HG03520 (cell line): ENCODE results near the gene SNX2.
"Not testable (repeated sequence)": the region's sequence is repeated elsewhere in the genome, so short reads cannot be mapped to it uniquely, and the experiment has no call there.

ENCODE experiments used
- ATAC-seq: cut with Tn5 transposase; IDR thresholded peaks from one replicate; pipeline ENCODE4 v1.9.1; 2021; ENCODE audit warnings: mild to moderate bottlenecking, moderate library complexity; ENCODE audit not compliant: unreplicated experiment

The SNX2 gene, protein sequence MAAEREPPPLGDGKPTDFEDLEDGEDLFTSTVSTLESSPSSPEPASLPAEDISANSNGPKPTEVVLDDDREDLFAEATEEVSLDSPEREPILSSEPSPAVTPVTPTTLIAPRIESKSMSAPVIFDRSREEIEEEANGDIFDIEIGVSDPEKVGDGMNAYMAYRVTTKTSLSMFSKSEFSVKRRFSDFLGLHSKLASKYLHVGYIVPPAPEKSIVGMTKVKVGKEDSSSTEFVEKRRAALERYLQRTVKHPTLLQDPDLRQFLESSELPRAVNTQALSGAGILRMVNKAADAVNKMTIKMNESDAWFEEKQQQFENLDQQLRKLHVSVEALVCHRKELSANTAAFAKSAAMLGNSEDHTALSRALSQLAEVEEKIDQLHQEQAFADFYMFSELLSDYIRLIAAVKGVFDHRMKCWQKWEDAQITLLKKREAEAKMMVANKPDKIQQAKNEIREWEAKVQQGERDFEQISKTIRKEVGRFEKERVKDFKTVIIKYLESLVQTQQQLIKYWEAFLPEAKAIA

DNA sequence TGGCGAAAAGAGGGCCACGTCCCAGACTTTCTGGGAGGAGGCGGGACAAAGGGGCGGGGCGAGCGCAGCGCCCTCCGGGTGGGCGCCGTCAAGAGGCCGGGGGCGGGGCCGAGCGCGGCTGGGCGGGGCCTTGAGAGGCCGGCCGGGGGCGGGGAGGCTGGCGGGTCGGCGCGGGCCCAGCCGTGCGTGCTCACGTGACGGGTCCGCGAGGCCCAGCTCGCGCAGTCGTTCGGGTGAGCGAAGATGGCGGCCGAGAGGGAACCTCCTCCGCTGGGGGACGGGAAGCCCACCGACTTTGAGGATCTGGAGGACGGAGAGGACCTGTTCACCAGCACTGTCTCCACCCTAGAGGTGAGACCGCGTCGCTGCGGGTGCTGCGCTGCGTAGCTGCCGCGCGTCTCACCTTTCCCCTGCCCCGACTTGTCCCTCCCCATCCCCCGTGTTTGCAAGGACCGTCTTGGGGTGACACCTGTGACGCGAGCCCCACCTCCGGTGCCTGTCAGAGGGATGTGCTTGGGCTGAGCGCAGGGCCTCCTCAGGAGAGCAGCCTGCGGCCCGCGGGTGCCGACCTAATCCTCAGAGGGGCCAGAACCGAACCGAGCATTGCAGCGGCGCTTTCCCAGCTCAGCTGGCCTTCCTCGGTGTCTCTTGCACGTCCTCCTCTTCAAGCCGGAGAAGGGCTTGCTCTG lies at the start of gene SNX2:
TSS of gene SNX2 (plus strand) at position 220 of the 689 bp plus-strand sequence. CDS start at position 244, 24 bp downstream.
- peak; percentile 86 for ATAC-seq

DNA sequence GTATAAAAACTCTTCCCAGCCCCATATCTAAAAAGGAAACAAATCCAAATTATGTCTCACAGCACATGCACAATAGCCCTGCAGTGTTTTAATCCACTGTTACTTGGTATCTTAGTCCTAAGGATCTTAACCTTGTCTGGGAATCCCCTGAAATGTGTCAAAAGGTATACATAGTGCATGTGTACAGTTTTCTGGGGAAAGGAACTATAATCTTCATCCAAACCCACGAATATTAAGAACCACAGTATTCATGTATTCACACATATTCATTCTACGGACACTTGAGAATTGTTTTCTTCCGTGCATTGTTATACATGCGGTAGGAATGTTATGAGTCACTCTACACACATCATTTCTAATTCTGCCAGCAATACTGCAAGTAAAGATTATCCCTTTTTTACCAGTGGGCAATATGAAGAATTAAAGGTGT lies 47.8 kb upstream of the SNX2 start:
- ATAC-seq, result peak; percentile 36

DNA sequence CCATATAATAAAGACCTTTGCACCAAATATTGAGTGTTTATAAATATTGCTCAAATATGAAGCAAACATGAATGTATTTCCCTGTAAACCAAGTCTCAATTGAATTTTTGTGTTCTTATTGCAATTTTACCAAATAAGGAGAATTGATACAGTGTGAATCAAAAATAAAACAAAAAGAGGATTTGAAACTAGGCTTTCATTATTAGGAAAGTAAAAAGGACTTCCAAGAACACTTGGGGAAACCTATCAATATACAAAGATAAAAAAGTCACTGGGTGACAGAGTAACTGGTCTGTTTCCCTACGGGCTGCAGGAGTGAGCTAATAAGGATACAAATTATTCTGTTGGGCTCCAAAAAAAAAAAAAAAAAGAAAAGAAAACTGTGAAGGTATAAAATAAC lies 44.8 kb upstream of the SNX2 start:
- ATAC-seq, result no peak

DNA sequence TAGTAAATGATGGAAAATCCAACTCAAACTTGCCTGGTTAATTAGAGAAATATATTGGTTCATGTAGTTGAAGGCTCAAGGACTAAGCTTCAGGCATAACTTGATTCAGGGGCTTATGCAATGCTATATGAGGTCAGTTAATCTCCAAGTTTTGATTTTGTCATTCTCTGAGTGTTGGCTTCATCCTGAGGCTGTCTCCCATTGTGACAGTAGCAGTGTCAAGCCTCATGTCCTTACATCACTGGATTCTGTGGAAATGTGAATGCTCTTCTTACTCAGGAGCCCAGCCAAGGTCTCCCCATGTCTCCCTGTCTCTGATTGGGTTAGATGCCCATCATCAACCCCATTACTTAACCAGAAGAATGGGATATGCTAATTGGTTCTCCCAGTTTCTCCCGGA lies 44.4 kb upstream of the SNX2 start:
- ATAC-seq, result no peak

DNA sequence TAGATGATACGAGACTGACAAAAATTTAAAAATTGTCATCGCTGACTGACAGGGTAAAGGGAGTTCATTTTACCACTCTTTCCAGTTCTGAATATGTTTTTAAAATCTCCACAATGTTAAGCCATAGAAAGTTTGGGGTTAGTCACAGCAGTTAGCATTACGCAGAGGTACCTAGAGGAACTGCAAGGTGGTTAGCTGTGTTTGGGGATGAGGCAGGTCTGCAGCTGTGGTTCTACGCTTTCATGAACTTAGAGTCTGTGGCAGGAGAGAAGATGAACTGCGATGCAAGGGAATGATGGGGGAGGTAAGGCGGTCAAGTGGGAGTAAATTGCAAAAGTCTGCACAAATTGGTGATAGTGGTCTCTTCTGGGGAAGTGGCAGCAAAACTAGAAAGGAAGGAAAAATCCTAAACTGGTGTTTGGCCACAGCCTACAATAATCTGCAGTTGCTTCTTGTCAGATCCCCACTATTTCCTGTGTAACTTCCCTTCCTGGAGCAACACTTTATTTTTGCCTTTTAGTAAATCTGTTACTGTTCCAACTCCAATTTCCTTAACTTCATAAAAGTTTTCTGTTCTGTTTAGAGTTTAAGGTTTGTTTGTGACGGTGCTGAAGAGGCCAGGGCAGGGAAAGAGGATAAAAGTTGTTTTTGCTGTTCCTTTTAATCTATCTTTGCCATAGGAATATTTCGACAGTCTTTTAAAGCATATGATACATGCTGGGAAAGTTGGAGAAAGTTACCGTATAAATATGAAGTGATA lies 38.6 kb upstream of the SNX2 start:
- ATAC-seq, result peak; percentile 84

DNA sequence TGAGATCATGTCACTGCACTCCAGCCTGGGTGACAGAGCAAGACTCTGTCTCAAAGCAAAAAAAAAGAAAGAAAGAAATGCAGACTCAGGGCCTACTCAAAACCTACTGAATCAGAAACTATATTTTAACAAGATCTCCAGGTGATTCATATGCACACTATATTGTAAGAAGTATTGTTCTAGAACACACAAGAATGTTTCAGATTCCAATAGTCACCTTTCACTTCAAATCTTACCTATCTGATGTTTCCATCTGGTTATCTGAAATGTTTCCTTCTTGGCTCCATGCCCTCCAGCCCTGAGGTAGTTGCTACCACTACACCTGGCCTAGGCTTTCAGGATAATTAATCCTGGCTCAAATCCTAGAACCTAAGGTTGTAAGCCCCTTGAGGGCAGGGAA lies 36.8 kb upstream of the SNX2 start:
- ATAC-seq, result no peak

DNA sequence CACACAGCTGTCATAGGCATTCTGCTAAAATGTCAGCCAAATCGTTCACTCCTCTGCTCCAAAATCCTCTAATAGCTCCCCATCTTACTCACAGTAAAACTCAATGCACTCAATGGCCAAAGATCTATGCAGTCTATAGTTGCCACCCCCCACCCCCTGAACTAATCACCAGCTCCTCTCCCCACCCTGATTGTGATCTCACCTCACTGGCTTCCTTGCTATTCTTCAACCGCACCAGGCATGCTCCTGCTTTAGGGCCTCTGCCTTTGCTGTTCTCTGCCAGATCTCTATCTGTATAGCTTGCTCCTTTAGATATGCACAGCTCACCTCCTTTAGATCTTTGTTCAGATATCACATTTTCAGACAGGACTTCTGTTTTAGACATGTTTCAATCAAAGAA lies 33.2 kb upstream of the SNX2 start:
- no peak for ATAC-seq

DNA sequence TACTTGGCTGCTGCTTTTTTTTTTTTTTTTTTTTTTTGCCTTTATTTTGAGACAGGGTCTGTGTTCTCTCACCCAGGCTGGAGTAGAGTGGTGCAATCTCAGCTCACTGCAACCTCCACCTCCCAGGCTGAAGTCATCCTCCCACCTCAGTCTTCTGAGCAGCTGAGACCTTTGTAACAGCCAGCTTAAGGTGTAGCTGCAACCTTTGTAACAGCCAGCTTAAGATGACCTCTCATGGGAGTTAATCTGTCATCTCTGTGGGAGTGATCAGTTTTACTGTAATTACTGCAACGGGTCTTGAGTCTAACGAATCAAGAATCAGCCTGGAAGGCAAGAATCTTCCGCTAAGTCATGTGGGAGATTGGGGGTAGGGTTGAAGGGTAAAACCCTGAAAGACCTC lies 31.6 kb upstream of the SNX2 start:
- no peak for ATAC-seq

DNA sequence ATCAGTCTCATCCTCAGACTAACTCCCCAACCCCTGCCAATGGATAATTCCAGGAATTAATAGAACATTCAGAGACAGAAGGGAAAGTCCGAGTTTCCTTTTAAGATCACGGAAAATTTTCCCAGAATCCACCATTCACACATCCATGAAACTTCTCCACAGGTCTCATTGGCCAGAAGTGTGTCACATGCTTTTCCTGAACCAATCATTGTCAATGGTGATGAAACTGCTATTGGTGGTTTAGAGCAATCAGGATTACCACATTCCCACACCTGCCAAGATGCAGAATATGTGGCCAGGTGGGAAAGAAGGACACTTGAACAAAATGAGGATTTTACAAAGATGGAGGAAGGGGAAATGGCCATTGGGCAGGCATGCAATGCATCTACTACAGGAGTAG lies 29.3 kb upstream of the SNX2 start:
- no peak for ATAC-seq

DNA sequence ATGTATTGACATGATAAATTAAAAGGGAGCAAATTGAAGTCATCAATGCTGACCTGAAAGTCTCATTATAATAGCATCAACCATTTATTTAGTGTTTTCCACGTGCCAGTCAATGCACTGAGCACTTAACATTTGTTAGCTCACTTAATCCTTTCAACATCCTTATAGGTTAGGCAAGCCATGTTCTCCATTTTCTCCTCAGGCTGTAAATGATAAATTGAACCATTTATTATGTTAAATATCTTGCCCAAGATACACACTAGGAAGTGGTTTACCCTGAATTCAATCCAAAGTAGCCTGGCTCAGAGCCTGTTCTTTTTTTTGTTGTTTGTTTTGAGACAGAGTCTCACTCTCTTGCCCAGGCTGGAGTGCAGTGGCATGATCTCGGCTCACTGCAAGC lies 25.0 kb upstream of the SNX2 start:
- ATAC-seq, result no peak

DNA sequence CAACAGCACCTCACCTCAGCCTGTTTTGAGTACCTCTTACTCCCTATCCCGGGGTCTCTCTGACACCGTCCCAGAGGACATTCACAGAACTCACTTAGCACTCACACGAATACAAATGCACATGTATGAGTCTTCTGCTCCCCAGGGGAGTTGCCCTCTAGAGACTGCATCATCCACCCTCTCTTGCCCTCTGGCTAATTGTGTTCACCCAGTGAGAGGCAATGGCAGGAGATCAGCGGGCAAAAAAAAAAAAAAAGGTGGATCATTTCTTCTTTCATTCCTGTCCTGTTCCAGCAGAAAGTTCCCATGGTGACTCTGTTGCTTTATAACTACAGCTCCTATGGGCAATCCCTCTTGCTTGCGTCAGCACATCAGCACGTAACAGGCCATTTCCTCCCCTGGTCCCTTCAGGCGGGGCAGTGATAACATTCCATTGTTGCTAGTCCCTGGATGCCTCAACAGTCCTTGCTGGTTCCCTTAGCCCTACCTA lies 23.5 kb upstream of the SNX2 start:
- ATAC-seq, result no peak

DNA sequence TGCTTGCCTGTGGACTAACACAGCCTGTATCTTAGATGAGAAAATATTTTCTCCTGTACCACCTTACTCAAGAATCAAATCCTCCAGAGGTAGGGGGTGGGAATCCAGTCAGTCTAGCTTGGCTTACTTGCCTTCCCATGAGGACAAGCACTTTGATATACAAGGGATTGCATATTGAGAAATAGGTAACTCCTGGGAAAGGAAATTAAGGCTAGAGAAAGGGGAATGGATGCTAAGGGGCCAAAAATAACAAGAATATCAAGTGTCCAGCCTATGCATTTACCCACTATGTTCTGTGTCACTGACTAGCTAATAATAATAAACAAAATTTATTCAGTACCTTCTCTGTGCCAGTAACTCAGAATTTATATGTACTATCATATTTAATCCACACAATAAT lies 21.4 kb upstream of the SNX2 start:
- ATAC-seq, result no peak

DNA sequence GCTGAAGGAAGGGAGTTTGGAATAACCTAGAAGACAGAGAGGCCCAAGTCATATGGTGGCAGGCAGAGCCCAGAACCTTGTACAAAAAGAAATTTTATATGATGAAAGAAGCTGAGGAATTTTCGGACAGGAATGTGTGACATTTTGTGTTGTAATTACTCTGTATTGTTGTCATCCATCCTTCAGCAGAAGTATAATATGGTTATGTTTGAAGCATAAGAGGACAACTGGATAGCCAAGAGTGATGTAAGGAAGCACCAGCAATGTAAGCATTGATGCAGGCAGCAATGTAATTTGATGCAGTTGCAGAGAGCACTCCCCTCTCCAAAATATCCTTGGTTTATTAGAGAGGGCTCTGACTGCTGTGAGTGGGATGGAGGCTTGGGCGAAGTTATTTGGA lies 19.1 kb upstream of the SNX2 start:
- no peak for ATAC-seq

DNA sequence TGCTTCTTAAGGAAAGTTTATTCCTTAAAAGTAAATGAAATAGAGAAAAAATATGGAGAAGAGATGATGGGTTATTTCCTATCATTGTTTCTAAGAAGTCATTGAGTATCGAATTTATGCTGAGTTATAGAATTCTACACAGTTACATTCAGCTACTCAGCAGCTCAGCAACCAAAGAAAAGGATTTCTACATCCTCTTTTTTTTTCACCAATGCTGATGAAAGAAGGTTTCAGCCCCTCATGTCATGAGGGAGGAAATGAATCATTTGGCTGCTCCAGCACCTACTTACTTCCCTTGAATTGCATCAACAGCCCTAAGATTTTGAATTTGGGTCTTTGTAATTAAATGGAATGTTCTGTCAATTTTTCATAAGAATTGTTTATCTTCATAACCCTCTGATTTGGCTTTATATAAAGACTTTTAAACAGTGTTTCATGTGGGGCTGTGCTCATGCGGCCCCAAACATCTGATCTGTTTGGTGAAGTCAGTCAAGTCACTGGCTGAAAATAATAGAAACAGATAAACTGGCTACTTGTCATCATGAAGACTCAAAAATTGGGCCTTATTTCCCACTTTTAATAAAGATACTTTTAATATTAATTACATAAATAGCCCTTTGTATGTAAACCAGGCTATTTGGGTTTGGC lies 18.5 kb upstream of the SNX2 start:
- ATAC-seq, result peak; percentile 84

DNA sequence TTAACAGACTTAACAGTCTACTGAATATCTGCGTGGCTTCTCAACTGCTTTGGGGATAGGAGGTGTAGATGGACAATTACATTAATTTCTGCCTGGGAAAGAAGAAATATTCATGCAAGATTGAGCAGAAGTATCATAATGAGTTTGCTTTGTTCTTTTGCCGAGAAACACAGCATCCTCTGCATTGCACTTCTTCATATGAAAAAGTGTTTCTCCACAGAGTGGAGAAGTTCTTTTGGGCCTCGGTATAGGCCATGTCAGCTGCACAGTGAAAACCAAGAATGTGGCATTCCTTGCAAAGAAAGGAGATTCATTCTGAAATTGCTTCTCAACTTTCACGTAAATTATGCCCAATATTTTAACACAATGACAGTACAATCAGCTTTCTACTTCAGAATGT lies 17.6 kb upstream of the SNX2 start:
- ATAC-seq, result no peak

DNA sequence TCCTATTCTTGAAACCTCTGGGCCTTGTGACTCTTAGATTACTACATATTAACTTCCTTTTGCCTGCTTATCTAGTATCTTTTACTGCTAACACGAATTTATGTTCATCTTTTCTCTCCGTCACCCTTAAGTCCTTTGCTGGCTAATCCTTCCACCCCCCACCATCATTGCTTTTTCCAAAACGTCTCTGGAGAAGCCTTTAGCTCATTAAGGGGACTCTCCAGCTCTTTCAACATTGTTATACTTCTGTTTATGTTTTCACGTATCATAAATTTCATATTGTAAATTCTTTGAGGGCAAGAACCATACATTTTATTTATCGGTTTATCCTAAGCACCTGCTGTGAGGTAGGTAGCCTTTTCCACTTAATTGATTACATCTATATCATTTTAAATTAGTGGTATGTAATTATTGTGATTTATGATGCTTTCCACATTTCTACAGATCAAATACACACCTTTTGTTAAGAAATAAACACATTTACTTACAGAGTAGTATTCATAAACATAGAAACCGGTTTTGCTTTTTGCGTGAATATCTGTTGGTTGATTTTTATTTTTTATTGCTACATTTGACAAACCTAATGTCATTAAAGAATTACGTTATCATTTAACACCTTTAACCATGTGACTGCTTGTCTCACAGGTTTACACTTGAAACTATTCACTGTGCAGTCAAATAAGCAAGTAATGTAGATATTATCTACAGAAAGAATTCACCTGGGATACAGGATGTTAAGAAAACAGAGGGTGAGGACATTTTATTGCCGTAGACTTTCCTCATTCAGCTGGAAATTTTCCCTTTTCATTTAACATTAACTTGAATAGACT lies 15.4 kb upstream of the SNX2 start:
- ATAC-seq, result no peak

DNA sequence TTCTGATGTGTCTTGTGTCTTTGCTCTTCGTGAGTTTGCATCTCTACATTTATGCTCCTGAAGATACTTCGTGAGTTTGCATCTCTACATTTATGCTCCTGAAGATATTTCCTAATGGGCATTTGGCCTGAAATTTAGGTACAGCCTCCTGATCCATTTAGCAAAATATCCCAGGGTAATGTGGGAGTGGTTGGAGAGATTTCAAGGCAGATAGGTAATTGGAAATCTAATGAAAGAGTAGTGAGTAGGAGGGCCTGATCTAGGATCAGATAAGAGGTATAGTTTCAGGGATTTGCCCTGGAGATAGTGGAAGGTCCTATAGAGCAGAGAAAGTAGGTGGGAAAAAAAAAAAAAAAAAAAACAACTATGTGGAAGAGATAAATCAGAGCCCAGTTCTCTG lies 14.6 kb upstream of the SNX2 start:
- ATAC-seq, result no peak

DNA sequence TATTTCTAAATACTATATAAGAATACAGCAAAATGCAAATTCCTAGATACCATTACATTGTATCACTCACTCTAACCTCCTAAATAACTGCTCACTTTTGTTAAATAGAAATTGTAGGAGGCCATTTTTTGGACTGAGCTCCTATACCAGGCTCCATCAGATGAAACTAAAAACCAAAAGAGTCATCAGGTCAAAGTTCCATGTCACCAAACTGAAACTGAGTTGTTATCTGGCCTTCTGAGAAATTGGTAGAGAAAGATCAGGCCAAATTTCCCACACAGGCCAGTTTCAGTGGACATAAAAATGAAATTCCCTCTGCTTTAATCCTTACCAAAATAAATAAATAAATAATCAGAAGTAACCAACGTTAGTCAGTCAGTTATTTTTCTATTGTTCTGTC lies 13.8 kb upstream of the SNX2 start:
- ATAC-seq, result no peak

DNA sequence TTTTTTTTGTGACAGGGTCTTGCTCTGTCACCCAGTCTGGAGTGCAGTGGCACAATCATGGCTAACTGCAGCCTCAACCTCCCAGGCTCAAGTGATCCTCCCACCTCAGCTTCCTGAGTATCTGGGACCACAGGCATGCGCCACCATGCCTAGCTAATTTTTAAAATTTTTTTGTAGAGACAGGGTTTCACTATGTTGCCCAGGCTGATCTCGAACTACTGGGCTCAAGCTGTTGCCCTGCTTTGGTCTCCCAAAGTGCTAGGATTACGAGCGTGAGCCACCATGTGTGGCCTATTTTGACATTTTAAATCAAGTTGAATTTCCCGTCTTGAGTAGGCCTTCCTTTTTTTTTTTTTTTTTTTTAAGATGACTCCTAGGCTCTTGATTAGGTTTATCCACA lies 13.0 kb upstream of the SNX2 start:
- not testable (repeated sequence) for ATAC-seq

DNA sequence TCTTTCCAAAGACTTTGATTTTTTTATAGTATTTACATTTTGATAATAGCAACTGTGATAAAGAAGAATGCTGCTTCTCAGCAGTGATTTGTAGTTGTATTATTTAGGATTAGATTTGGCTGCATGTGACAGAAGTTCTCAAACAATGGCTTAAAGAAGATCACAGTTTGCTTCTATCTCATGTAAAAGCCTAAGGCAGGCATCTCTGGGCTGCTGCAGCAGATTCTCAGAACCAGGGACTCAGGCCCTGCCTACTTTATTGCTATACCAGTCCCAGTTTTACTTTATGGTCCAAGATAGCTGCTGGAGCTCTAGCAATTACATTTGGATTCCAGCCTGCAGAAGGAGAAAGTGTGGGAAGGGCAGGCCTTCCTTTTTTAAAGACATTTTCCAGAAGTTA lies 8.8 kb upstream of the SNX2 start:
- ATAC-seq, result no peak
